WERI-Rb-1 (cell line): ENCODE results near the gene PNPLA1.
A peak's percentile ranks its signal among the peaks of the same experiment; 100 is the strongest.

Source experiments
- DNase-seq: peaks from one replicate; pipeline ENCODE4 v3.0.0-alpha.2; 2020
- H3K27ac ChIP-seq: fragments of 250-450 bp; sonication (Bioruptor Pico); 2 replicates; pipeline ENCODE4 v1.5.1; 2020; ENCODE audit warnings: mild to moderate bottlenecking, moderate library complexity
- H3K27me3 ChIP-seq: fragments of 250-450 bp; sonication (Bioruptor Pico); 2 replicates; pipeline ENCODE4 v1.5.1; 2021; ENCODE audit warnings: mild to moderate bottlenecking, low read depth, moderate library complexity; ENCODE audit not compliant: insufficient read depth, severe bottlenecking
- H3K36me3 ChIP-seq: fragments of 250-450 bp; sonication (Bioruptor Pico); 2 replicates; pipeline ENCODE4 v1.5.1; 2020; ENCODE audit warnings: mild to moderate bottlenecking, moderate library complexity
- H3K4me3 ChIP-seq: 2 replicates; pipeline ENCODE4 v1.5.1; 2011; ENCODE audit warnings: low read depth, mild to moderate bottlenecking, control low read depth, low read length
- H3K9me3 ChIP-seq: fragments of 250-450 bp; sonication (Bioruptor Pico); 2 replicates; pipeline ENCODE4 v1.5.1; 2021; ENCODE audit warnings: mild to moderate bottlenecking, moderate library complexity; ENCODE audit not compliant: severe bottlenecking
- CTCF ChIP-seq: IDR thresholded peaks from 2 replicates; pipeline ENCODE4 v1.5.1; 2011; ENCODE audit warnings: low read depth, mild to moderate bottlenecking, control low read depth, inconsistent platforms, low read length

Gene PNPLA1

GRCh38 chr6:36340306-36340617 lies 70.4 kb downstream of the PNPLA1 start:
- no peak overlapping the region for H3K27ac ChIP-seq
- no peaks in the 10 kb centered on the region for H3K27me3 ChIP-seq
- TF ChIP-seq CTCF = no peak
- no peak overlapping the region for H3K4me3 ChIP-seq
- H3K9me3 ChIP-seq = no peaks in the 10 kb centered on the region
- DNase-seq = no peak
- no peaks in the 10 kb centered on the region for H3K36me3 ChIP-seq

GRCh38 chr6:36340618-36341454 lies 71.0 kb downstream of the PNPLA1 start:
- no peaks in the 10 kb centered on the region for H3K36me3 ChIP-seq
- TF ChIP-seq CTCF = peak; percentile 99
- no peak overlapping the region for H3K27ac ChIP-seq
- no peaks in the 10 kb centered on the region for H3K27me3 ChIP-seq
- peak overlapping the region; percentile 5; the same call in 1 of the 2 replicates for H3K4me3 ChIP-seq
- peak; percentile 87 for DNase-seq
- no peaks in the 10 kb centered on the region for H3K9me3 ChIP-seq

- Histone ChIP-seq H3K4me3 (no peak overlapping the region), H3K27ac (no peak overlapping the region), H3K27me3 (no peaks in the 10 kb centered on the region), H3K9me3 (no peaks in the 10 kb centered on the region), H3K36me3 (no peaks in the 10 kb centered on the region)
- DNase-seq = no peak
- no peak for TF ChIP-seq CTCF
These were observed 73.3 kb downstream of the PNPLA1 start for GRCh38 chr6:36343109-36343680.

- Histone ChIP-seq H3K27me3 (no peaks in the 10 kb centered on the region), H3K4me3 (no peak overlapping the region), H3K9me3 (no peaks in the 10 kb centered on the region), H3K36me3 (no peaks in the 10 kb centered on the region), H3K27ac (no peak overlapping the region)
- DNase-seq = no peak
- TF ChIP-seq CTCF = no peak
These were observed 76.0 kb downstream of the PNPLA1 start for GRCh38 chr6:36345681-36346466.

GRCh38 chr6:36346486-36347273 lies 76.8 kb downstream of the PNPLA1 start:
- no peak overlapping the region for H3K4me3 ChIP-seq
- H3K36me3 ChIP-seq = no peaks in the 10 kb centered on the region
- no peaks in the 10 kb centered on the region for H3K27me3 ChIP-seq
- no peak overlapping the region for H3K27ac ChIP-seq
- no peak for TF ChIP-seq CTCF
- H3K9me3 ChIP-seq = no peaks in the 10 kb centered on the region
- no peak for DNase-seq
